Astrocyte (in vitro differentiated cells and primary cell): ENCODE results near the gene FNDC3B. TPM values are rescaled to one million over a fixed set of nuclear protein-coding genes. Genes with fewer than 3 reads are reported as not detected.
A peak's percentile ranks its signal among the peaks of the same experiment; 100 is the strongest.

Experiments
- DNase-seq: peaks from one replicate; pipeline ENCODE4 v3.0.0-alpha.2; 2010; ENCODE audit warnings: low read depth
- FAIRE-seq: peaks from 2 replicates; lab custom pipeline; 2011; peaks lifted over from hg19 to GRCh38; lab: Jason Lieb, UNC
- H2AFZ ChIP-seq: 2 replicates; pipeline ENCODE4 v1.6.0; 2012; ENCODE audit warnings: low read depth, low read length, inconsistent platforms
- H3K27ac ChIP-seq: 2 replicates; pipeline ENCODE4 v1.5.1; 2011; ENCODE audit warnings: low read depth, low read length, inconsistent platforms
- H3K27me3 ChIP-seq: 2 replicates; pipeline ENCODE4 v1.6.0; 2011; ENCODE audit warnings: low read length, inconsistent platforms; ENCODE audit not compliant: insufficient read depth
- H3K36me3 ChIP-seq: 2 replicates; pipeline ENCODE4 v1.5.1; 2011; ENCODE audit warnings: low read length, inconsistent platforms; ENCODE audit not compliant: insufficient read depth
- H3K4me1 ChIP-seq: 2 replicates; pipeline ENCODE4 v1.5.1; 2011; ENCODE audit warnings: low read length, inconsistent platforms; ENCODE audit not compliant: insufficient read depth
- H3K4me2 ChIP-seq: 2 replicates; pipeline ENCODE4 v1.6.0; 2012; ENCODE audit warnings: low read length, inconsistent platforms
- H3K4me3 ChIP-seq: 2 replicates; pipeline ENCODE4 v1.5.1; 2011; ENCODE audit warnings: low read depth, mild to moderate bottlenecking, low read length, inconsistent platforms; ENCODE audit not compliant: insufficient read depth
- H3K79me2 ChIP-seq: 2 replicates; pipeline ENCODE4 v1.6.0; 2012; ENCODE audit warnings: mild to moderate bottlenecking, low read length, inconsistent platforms; ENCODE audit not compliant: insufficient read depth
- H3K9ac ChIP-seq: 2 replicates; pipeline ENCODE4 v1.6.0; 2012; ENCODE audit warnings: mild to moderate bottlenecking, low read length, inconsistent platforms
- H3K9me3 ChIP-seq: 2 replicates; pipeline ENCODE4 v1.5.1; 2012; ENCODE audit warnings: low read depth, mild to moderate bottlenecking, low read length, inconsistent platforms; ENCODE audit not compliant: insufficient read depth
- H4K20me1 ChIP-seq: 2 replicates; pipeline ENCODE4 v1.6.0; 2012; ENCODE audit warnings: low read length, inconsistent platforms; ENCODE audit not compliant: insufficient read depth
- H3K27ac Mint-ChIP-seq: one replicate; pipeline ENCODE4 v1.8.0; 2021; ENCODE audit warnings: mild to moderate bottlenecking, mixed read lengths; ENCODE audit not compliant: unreplicated experiment
- H3K27me3 Mint-ChIP-seq: one replicate; pipeline ENCODE4 v1.8.0; 2021; ENCODE audit warnings: low read depth, mixed read lengths; ENCODE audit not compliant: unreplicated experiment
- H3K36me3 Mint-ChIP-seq: one replicate; pipeline ENCODE4 v1.8.0; 2021; ENCODE audit warnings: low read depth, mixed read lengths; ENCODE audit not compliant: unreplicated experiment
- H3K4me1 Mint-ChIP-seq: one replicate; pipeline ENCODE4 v1.8.0; 2021; ENCODE audit warnings: low read depth, mixed read lengths; ENCODE audit not compliant: unreplicated experiment
- H3K4me3 Mint-ChIP-seq: one replicate; pipeline ENCODE4 v1.8.0; 2021; ENCODE audit warnings: mild to moderate bottlenecking, moderate library complexity, mixed read lengths; ENCODE audit not compliant: unreplicated experiment
- H3K9me3 Mint-ChIP-seq: one replicate; pipeline ENCODE4 v1.8.0; 2021; ENCODE audit warnings: mild to moderate bottlenecking, mixed read lengths; ENCODE audit not compliant: unreplicated experiment
- EZH2 ChIP-seq: IDR thresholded peaks from 2 replicates; pipeline ENCODE4 v1.6.1; 2012; ENCODE audit warnings: mild to moderate bottlenecking, low read length, inconsistent platforms; ENCODE audit not compliant: insufficient read depth
- total RNA-seq: library from RNA; stranded (reverse); gene quantifications from 2 replicates; pipeline ENCODE4 v1.2.1, GENCODE V29; 2021
- TF ChIP-seq, protein P1 (sequence below): IDR thresholded peaks from 2 replicates; pipeline ENCODE4 v1.5.1; 2011; ENCODE audit warnings: low read depth, mild to moderate bottlenecking, inconsistent platforms, low read length, moderate library complexity; ENCODE audit not compliant: insufficient read depth

FNDC3B gene
- total RNA-seq, 1 donor from 2014 or later, result 327 TPM

DNA sequence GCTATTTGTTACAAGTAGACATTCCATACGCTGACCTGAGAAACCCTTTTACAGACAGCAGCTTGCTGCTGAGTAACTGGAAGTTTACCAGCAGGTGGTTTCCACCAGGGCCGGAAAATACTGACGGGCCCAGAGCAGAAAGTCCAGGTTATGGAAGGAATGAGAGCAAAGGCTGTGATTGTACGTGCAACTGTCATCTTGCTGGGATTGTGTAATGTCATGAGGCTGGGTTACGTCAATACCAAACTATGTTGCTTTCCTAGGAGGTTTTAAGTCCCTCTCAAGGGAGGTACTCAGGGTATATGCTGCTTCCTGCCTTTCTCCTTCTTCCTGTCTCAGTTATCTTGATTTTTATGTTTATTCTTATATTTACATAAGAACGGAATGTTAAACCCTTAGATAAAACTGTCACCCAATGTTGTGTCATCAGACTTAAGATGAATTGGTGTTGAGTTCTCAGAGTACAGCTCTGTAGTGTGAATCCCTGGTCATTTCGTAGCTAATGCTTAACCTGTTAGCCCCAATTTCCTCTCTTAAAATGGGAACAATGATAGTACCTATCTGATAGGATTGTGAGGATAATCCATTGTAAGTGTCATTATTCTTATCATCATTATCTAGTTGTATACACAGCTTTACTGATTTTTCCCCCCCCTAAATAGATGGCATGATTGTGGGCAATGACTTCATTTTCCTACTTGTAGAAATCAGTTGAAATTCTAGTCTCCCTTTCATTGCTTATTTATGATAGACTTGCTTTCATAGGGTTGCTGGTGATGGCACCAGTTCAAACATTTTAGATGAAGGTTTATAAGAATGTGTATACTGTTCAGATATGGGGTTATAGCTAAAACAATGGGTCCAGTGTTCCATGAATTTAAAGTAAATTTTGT is 101.4 kb downstream of the FNDC3B start:
- Histone ChIP-seq H3K27ac (peak overlapping the region; percentile 92), H3K4me2 (peak overlapping the region; percentile 70), H3K27me3 (no peaks in the 10 kb centered on the region), H3K4me3 (no peak overlapping the region), H3K36me3 (peaks cover under 1% of the 10 kb centered on the region), H3K9me3 (no peaks in the 10 kb centered on the region), H2AFZ (no peak overlapping the region), H3K4me1 (peaks cover 68% of the 10 kb centered on the region), H3K79me2 (peaks cover 74% of the 10 kb centered on the region), H3K9ac (peak overlapping the region; percentile 76), H4K20me1 (no peaks in the 10 kb centered on the region)
- FAIRE-seq (no peak), DNase-seq (peak; percentile 99)
- H3K4me3 Mint-ChIP-seq, result peak overlapping the region; percentile 30
- no peaks in the 10 kb centered on the region for H3K9me3 Mint-ChIP-seq
- peaks cover 17% of the 10 kb centered on the region for H3K36me3 Mint-ChIP-seq
- peaks cover 82% of the 10 kb centered on the region for H3K4me1 Mint-ChIP-seq
- TF ChIP-seq EZH2, result no peak
- TF ChIP-seq, protein P1, sequence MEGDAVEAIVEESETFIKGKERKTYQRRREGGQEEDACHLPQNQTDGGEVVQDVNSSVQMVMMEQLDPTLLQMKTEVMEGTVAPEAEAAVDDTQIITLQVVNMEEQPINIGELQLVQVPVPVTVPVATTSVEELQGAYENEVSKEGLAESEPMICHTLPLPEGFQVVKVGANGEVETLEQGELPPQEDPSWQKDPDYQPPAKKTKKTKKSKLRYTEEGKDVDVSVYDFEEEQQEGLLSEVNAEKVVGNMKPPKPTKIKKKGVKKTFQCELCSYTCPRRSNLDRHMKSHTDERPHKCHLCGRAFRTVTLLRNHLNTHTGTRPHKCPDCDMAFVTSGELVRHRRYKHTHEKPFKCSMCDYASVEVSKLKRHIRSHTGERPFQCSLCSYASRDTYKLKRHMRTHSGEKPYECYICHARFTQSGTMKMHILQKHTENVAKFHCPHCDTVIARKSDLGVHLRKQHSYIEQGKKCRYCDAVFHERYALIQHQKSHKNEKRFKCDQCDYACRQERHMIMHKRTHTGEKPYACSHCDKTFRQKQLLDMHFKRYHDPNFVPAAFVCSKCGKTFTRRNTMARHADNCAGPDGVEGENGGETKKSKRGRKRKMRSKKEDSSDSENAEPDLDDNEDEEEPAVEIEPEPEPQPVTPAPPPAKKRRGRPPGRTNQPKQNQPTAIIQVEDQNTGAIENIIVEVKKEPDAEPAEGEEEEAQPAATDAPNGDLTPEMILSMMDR, result no peak
- peak overlapping the region; percentile 76 for H3K27ac Mint-ChIP-seq
- no peaks in the 10 kb centered on the region for H3K27me3 Mint-ChIP-seq

DNA sequence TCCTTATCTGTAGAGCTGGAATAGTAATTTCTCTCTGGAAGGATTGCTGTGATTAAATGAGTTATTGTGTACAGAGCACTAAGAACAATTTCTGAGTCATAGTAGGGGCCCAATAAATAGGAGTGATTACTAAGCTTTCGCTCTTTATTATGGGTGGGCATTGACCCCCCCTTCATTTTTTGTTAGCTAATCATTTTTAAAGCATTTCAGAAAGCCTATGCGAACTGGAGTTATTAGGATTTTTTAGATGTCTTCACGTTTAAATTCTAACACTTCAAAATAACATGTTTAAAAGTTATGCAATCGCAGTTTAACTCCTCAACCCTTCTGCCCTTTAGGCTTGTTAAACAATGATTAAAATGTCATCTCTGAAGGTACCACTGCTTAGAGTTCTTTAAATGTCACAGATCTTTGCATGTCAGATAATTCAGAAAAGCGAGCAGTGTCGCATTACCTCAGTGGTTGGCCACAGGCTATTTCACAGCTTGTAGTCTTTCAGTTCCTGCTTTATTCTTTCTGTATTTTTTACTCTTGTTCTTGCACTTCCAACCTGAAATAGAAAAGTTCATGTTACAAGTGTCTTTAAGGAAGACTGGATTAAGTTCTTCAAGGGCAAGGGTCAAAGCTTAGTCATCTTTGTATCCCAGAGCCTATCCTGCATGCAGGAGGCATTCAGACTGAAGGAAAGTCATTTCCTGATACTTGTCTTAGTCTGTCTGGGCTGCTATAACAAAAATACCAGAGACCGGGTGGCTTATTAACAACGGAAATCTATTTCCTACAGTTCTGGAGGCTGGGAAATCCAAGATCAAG is 102.9 kb downstream of the FNDC3B start:
- H3K4me3 ChIP-seq, result peak overlapping the region; percentile 12
- Mint-ChIP-seq H3K36me3 (peaks cover 14% of the 10 kb centered on the region), H3K27ac (peak overlapping the region; percentile 76), H3K9me3 (peaks cover 1% of the 10 kb centered on the region), H3K4me3 (no peak overlapping the region), H3K27me3 (no peaks in the 10 kb centered on the region), H3K4me1 (peaks cover 80% of the 10 kb centered on the region)
- no peaks in the 10 kb centered on the region for H3K9me3 ChIP-seq
- no peak overlapping the region for H2AFZ ChIP-seq
- H3K36me3 ChIP-seq, result peaks cover 4% of the 10 kb centered on the region
- peaks cover 57% of the 10 kb centered on the region for H3K4me1 ChIP-seq
- H4K20me1 ChIP-seq, result peaks cover 1% of the 10 kb centered on the region
- peaks cover 75% of the 10 kb centered on the region for H3K79me2 ChIP-seq
- H3K9ac ChIP-seq, result peak overlapping the region; percentile 63
- no peak for TF ChIP-seq EZH2
- TF ChIP-seq, protein P1, result no peak
- H3K4me2 ChIP-seq, result peak overlapping the region; percentile 70
- no peaks in the 10 kb centered on the region for H3K27me3 ChIP-seq
- FAIRE-seq, result no peak
- peak overlapping the region; percentile 92 for H3K27ac ChIP-seq
- peak; percentile 90 for DNase-seq
